Smooth muscle cell of trachea (primary cell): ENCODE measurements around the gene GFOD1. TPM values are rescaled to one million over a fixed set of nuclear protein-coding genes. Genes with fewer than 3 reads are reported as not detected.

Experiments used
- total RNA-seq: library from RNA; depleted of rRNA; stranded (reverse); fragments of >200 nt; gene quantifications from 2 replicates; pipeline ENCODE4 v1.2.1, GENCODE V29; 2014

Gene GFOD1, protein sequence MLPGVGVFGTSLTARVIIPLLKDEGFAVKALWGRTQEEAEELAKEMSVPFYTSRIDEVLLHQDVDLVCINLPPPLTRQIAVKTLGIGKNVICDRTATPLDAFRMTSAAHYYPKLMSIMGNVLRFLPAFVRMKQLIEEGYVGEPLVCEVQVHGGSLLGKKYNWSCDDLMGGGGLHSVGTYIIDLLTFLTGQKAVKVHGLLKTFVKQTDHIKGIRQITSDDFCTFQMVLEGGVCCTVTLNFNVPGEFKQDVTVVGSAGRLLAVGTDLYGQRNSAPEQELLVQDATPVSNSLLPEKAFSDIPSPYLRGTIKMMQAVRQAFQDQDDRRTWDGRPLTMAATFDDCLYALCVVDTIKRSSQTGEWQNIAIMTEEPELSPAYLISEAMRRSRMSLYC
- 7.6 and 9.3 TPM in 2 replicates for total RNA-seq

DNA sequence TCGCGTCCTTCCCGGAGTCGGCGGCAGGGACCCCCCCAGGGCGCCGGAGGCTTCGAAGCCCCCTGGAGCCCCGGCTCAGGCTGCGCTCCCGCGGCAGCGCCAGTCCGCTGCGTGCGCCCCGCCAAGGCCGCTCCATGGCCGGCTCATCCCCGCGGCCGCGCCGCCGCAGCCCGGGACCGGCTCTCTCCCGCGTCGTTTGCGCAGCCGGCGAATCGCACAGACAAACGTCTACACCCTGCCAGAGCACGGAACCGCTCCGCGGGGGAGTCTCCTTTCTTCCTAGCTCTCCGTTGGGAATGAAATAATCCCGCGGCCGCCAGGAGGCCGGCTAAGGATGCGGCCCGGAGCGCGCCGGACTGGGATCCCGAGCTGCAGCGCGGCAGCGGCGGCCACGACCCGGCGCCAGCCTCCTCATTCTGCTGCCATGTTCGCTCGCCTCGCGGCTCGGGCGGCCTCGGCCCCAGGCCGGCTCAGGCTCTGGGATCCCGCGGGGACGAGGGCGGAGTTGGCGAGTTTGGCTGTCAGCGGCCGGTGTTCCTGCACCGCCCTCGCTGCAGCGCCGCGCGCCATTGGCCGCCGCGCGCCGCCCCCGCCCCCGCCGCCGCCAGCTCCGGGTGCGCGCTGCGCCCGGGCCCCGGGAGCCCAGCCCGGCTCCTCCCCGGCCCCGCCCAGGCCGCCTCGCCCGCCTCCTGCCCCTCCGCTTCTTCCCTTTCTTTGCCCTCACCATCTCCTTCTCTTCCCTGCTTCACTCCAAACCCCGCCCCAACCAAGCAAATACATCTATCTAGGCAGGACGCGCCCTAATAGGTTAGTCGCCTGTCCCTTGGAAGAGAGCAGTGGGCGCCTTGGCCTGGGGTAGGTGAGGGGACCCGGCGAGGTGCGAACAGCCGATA, at the start of gene GFOD1:
Gene GFOD1, minus strand, starts transcription at position 479 of the 893 bp plus-strand sequence. CDS start 710 bp downstream, outside the sequence.

DNA sequence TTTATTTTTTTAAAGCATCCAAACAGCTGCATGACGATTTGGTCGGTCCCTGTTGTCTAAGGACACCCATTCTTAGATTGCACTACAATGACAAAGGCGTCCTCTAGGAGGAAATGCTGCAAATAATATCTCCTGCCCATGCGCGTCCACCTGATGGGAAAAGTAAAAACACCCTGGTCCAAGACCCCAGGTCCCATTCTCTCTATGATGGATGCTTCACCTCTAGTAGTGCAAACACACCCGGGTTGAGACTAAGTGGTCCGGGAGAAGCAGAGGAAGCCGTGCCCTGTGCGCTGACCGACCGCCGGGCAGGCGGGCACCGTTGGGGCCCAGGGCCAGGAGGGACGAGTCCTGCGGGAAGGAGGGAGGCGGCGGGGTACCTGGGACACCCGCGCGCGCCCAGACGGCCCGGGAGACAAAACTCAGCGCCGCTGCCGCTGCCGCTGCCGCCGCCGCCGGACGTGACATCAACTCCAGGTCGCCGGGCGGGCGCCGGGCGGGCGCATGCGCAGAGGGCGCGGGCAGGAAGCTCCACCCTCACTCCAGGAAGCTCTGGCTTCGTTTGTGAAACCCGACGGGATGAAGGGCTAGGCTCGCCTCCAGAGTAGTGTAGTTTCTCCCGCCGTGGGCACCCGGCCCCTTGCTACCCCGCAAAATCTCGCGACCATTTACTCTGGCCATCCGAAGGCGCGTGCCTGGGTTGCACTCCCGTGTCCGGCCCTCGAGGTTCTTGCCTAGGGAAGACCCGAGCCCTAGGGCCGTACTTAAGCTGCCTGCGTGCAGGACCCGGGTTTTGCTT, 159.1 kb downstream of the GFOD1 start, which contains the start of gene TBC1D7:
Gene TBC1D7, minus strand, starts transcription at position 462 of the 799 bp plus-strand sequence. CDS start 1,639 bp downstream, outside the sequence.

Other genes with a start within 250 kb of the GFOD1 start
- 15.5 and 18.0 TPM in 2 replicates for gene TBC1D7, start 159.1 kb downstream of the GFOD1 start, total RNA-seq
- gene SIRT5, start 87.0 kb upstream of the GFOD1 start, total RNA-seq = 8.7 and 10.3 TPM in 2 replicates
- 36.2 and 78.0 TPM in 2 replicates for gene NOL7, start 127.7 kb upstream of the GFOD1 start, total RNA-seq
- 45.3 and 46.0 TPM in 2 replicates for gene RANBP9, start 224.2 kb upstream of the GFOD1 start, total RNA-seq